HCT116 (cell line): Measurements from ENCODE around the gene MEI1. TPM values are rescaled to one million over a fixed set of nuclear protein-coding genes. Genes with fewer than 3 reads are reported as not detected.

Source experiments
- ATAC-seq: fragments of 200-7000 bp; cut with Tn5 transposase; 2 replicates; pipeline ENCODE4 v1.9.1; 2020; ENCODE audit warnings: mild to moderate bottlenecking, moderate library complexity
- BruUV-seq: library from RNA; stranded (reverse); fragments of 400-500 nt; replicated peaks from 2 replicates; lab custom pipeline; 2021; lab: Mats Ljungman, UMichigan
- CTCF ChIA-PET: fragments of 300-600 bp; sonication (Branson Sonifier 250); formaldehyde crosslinking; loops from one replicate; lab custom pipeline; 2021; ENCODE audit warnings: antibody characterized with exemption; lab: Charles Lee
- POLR2A ChIA-PET: fragments of 300-600, 350-600 bp; sonication (Branson Sonifier 250); formaldehyde crosslinking; loops from one replicate; lab custom pipeline; 2021; ENCODE audit warnings: antibody characterized with exemption; lab: Charles Lee
- RAD21 ChIA-PET, 2 experiments: fragments of 300-600 bp; sonication (Branson Sonifier 250); formaldehyde crosslinking; loops; one replicate each; lab custom pipeline; 2023; ENCODE audit warnings: low total read pairs in 2 of 2; ENCODE audit not compliant: uncharacterized antibody in 2 of 2, unreplicated experiment in 2 of 2, low non-redundant PET in 1 of 2; lab: Charles Lee
- DNase-seq: peaks from one replicate; pipeline ENCODE4 v3.0.0-alpha.2; 2010; ENCODE audit warnings: low read depth, low spot score
- H2AFZ ChIP-seq: fragments of 200-600 bp; shearing (Covaris generic), sonication (generic); 2 replicates; pipeline ENCODE4 v1.6.1; 2017; ENCODE audit warnings: low read depth, mixed run types, mixed read lengths, antibody characterized with exemption, low read length; ENCODE audit not compliant: poor library complexity, severe bottlenecking
- H3K27ac ChIP-seq: 2 replicates; pipeline ENCODE4 v1.5.1; 2012; ENCODE audit warnings: low read depth, low read length
- H3K27me3 ChIP-seq: fragments of 200-600 bp; sonication (generic); 2 replicates; pipeline ENCODE4 v1.6.1; 2016; ENCODE audit warnings: mixed run types, low read length, mixed read lengths; ENCODE audit not compliant: insufficient read depth
- H3K36me3 ChIP-seq, 2 experiments: fragments of 200-500 bp in 1 of 2; fragments of 200-600 bp in 1 of 2; sonication (Bioruptor generic) in 1 of 2; sonication (generic) in 1 of 2; 2 replicates each; pipeline versions ENCODE4 v1.5.1 to v1.6.1; 2014 to 2016; ENCODE audit warnings: low read length in 2 of 2, inconsistent platforms in 1 of 2, mixed read lengths in 1 of 2, mixed run types in 1 of 2; ENCODE audit not compliant: insufficient read depth in 2 of 2, control insufficient read depth in 1 of 2
- H3K4me1 ChIP-seq, 2 experiments: fragments of 200-600 bp in 1 of 2; sonication (generic) in 1 of 2; 2 replicates each; pipeline versions ENCODE4 v1.5.1 to v1.6.1; 2012 to 2017; ENCODE audit warnings: low read length in 2 of 2, inconsistent platforms in 1 of 2, mild to moderate bottlenecking in 1 of 2, mixed read lengths in 1 of 2, mixed run types in 1 of 2, moderate library complexity in 1 of 2; ENCODE audit not compliant: insufficient read depth in 2 of 2, control insufficient read depth in 1 of 2
- H3K4me2 ChIP-seq: fragments of 200-600 bp; sonication (generic); 2 replicates; pipeline ENCODE4 v1.6.1; 2017; ENCODE audit warnings: mixed run types, low read length, mixed read lengths
- H3K4me3 ChIP-seq, 2 experiments: fragments of 200-600 bp in 1 of 2; sonication (generic) in 1 of 2; replicated peaks in 1 of 2; 2 replicates each; pipeline ENCODE4 v1.5.1; 2011 to 2016; ENCODE audit warnings: low read length in 2 of 2, control low read depth in 1 of 2, low read depth in 1 of 2, mild to moderate bottlenecking in 1 of 2, mixed read lengths in 1 of 2, mixed run types in 1 of 2
- H3K79me2 ChIP-seq: fragments of 200-600 bp; sonication (generic); 2 replicates; pipeline ENCODE4 v1.6.1; 2017; ENCODE audit warnings: mild to moderate bottlenecking, mixed run types, low read length, moderate library complexity, mixed read lengths; ENCODE audit not compliant: insufficient read depth
- H3K9ac ChIP-seq: fragments of 200-600 bp; sonication (generic); 2 replicates; pipeline ENCODE4 v1.6.1; 2016; ENCODE audit warnings: low read length, mixed read lengths
- H3K9me2 ChIP-seq: fragments of 200-600 bp; sonication (generic), shearing (Covaris generic); 2 replicates; pipeline ENCODE4 v1.6.1; 2017; ENCODE audit warnings: mixed run types, mild to moderate bottlenecking, moderate library complexity; ENCODE audit not compliant: insufficient read depth
- H3K9me3 ChIP-seq, 2 experiments: fragments of 200-500 bp in 1 of 2; fragments of 200-600 bp in 1 of 2; sonication (Bioruptor generic) in 1 of 2; sonication (generic) in 1 of 2; 2 replicates each; pipeline ENCODE4 v1.6.1; 2014 to 2017; ENCODE audit warnings: low read length in 2 of 2, mixed read lengths in 2 of 2, inconsistent platforms in 1 of 2, low read depth in 1 of 2, mild to moderate bottlenecking in 1 of 2, mixed run types in 1 of 2, moderate library complexity in 1 of 2; ENCODE audit not compliant: control insufficient read depth in 1 of 2, insufficient read depth in 1 of 2
- H4K20me1 ChIP-seq: fragments of 200-600 bp; sonication (generic), shearing (Covaris generic); 2 replicates; pipeline ENCODE4 v1.6.1; 2017; ENCODE audit warnings: mixed run types, mild to moderate bottlenecking, moderate library complexity; ENCODE audit not compliant: insufficient read depth
- ATF3 ChIP-seq: IDR thresholded peaks from 2 replicates; pipeline ENCODE4 v1.6.1; 2012
- CEBPB ChIP-seq: IDR thresholded peaks from 2 replicates; pipeline ENCODE4 v1.6.1; 2012; ENCODE audit warnings: low read depth
- EGR1 ChIP-seq: IDR thresholded peaks from 2 replicates; pipeline ENCODE4 v1.6.1; 2012; ENCODE audit warnings: low read depth
- FOSL1 ChIP-seq: IDR thresholded peaks from 2 replicates; pipeline ENCODE4 v1.6.1; 2012; ENCODE audit warnings: low read depth
- MAX ChIP-seq: IDR thresholded peaks from 2 replicates; pipeline ENCODE4 v1.6.1; 2012
- POLR2AphosphoS5 ChIP-seq: IDR thresholded peaks from 2 replicates; pipeline ENCODE4 v1.6.1; 2011; ENCODE audit warnings: mild to moderate bottlenecking, low read depth, low read length, moderate library complexity
- RAD21 ChIP-seq: IDR thresholded peaks from 2 replicates; pipeline ENCODE4 v1.6.1; 2012; ENCODE audit warnings: low read depth, mild to moderate bottlenecking
- REST ChIP-seq: IDR thresholded peaks from 2 replicates; pipeline ENCODE4 v1.6.1; 2012; ENCODE audit warnings: low read depth
- SIN3A ChIP-seq: IDR thresholded peaks from 2 replicates; pipeline ENCODE4 v1.6.1; 2012; ENCODE audit warnings: low read depth
- SP1 ChIP-seq: IDR thresholded peaks from 2 replicates; pipeline ENCODE4 v1.6.1; 2012; ENCODE audit warnings: low read depth
- TCF7L2 ChIP-seq: IDR thresholded peaks from 2 replicates; pipeline ENCODE4 v1.7.0; 2011; ENCODE audit warnings: borderline replicate concordance, inconsistent platforms; ENCODE audit not compliant: insufficient read depth, insufficient read length; ENCODE audit errors: extremely low read depth
- YY1 ChIP-seq: IDR thresholded peaks from 2 replicates; pipeline ENCODE4 v1.6.1; 2011; ENCODE audit warnings: low read length, low read depth, moderate library complexity, mild to moderate bottlenecking; ENCODE audit not compliant: insufficient replicate concordance; ENCODE audit errors: extremely low read depth
- ZBTB33 ChIP-seq: IDR thresholded peaks from 2 replicates; pipeline ENCODE4 v1.6.1; 2011; ENCODE audit warnings: mild to moderate bottlenecking, low read length, moderate library complexity; ENCODE audit not compliant: insufficient replicate concordance; ENCODE audit errors: extremely low read depth
- ZFX ChIP-seq: fragments of 450-650 bp; IDR thresholded peaks from 2 replicates; pipeline ENCODE4 v1.6.1; 2017
- ZNF274 ChIP-seq: fragments of 200-500 bp; sonication (Bioruptor generic); IDR thresholded peaks from 2 replicates; pipeline ENCODE4 v1.6.1; 2014; ENCODE audit warnings: mild to moderate bottlenecking, low read depth, low read length, inconsistent platforms
- intact Hi-C: fragments of 100-400 bp; cut with micrococcal nuclease; formaldehyde crosslinking; loops from 2 replicates; pipeline ENCODE4 v1.10.0; 2022
- total RNA-seq: library from RNA; stranded (reverse); gene quantifications from one replicate; pipeline ENCODE4 v1.2.1, GENCODE V29; 2021; ENCODE audit not compliant: unreplicated experiment

MEI1 gene
- total RNA-seq, 1 experiment from 2014 or later: 0.64 TPM

GRCh38 chr22:41826021-41826420 lies 126.7 kb downstream of the MEI1 start:
- Histone ChIP-seq H3K9me3 (no peaks in the 10 kb centered on the region), H3K36me3 (peaks cover 0 to 5% of the 10 kb centered on the region in 2 experiments; a peak in 2 of 4 replicates), H3K9ac (no peak overlapping the region), H3K4me1 (peaks cover 5 to 10% of the 10 kb centered on the region in 2 experiments), H3K79me2 (peaks cover 4% of the 10 kb centered on the region; the same call in 1 of the 2 replicates), H3K9me2 (no peaks in the 10 kb centered on the region), H2AFZ (no peak overlapping the region), H3K4me3 (no peak overlapping the region), H3K27me3 (no peaks in the 10 kb centered on the region), H3K4me2 (no peak overlapping the region), H3K27ac (no peak overlapping the region), H4K20me1 (no peaks in the 10 kb centered on the region)
- no peak for TF ChIP-seq CEBPB
- no peak for TF ChIP-seq EGR1
- no peak for TF ChIP-seq ZFX
- TF ChIP-seq SIN3A: no peak
- no peak for TF ChIP-seq RAD21
- TF ChIP-seq SP1: no peak
- TF ChIP-seq MAX: no peak
- TF ChIP-seq ZNF274: no peak
- no peak for TF ChIP-seq POLR2AphosphoS5
- no peak for TF ChIP-seq REST
- no peak for TF ChIP-seq FOSL1
- no peak for TF ChIP-seq TCF7L2
- no peak for TF ChIP-seq ATF3
- TF ChIP-seq ZBTB33: no peak
- TF ChIP-seq YY1: no peak
- ChIA-PET RAD21 (no interaction called here), CTCF (no interaction called here), POLR2A (no interaction called here)
- intact Hi-C loops: no loop called here
- DNase-seq (no peak), ATAC-seq (no peak)
- no TSS peak for BruUV-seq
